HL-60 (cell line): ENCODE data around the gene ACOX3.

ENCODE experiments used
- DNase-seq, 2 experiments: peaks; one replicate each; pipeline ENCODE4 v3.0.0-alpha.2; 2010 to 2020; ENCODE audit warnings: low read depth in 1 of 2, low spot score in 1 of 2
- H3K27ac ChIP-seq: fragments of 250-450 bp; sonication (Bioruptor Pico); replicated peaks from 2 replicates; pipeline ENCODE4 v1.5.1; 2020; ENCODE audit warnings: mild to moderate bottlenecking, moderate library complexity
- H3K27me3 ChIP-seq: fragments of 250-450 bp; sonication (Bioruptor Pico); 2 replicates; pipeline ENCODE4 v1.5.1; 2021; ENCODE audit warnings: mild to moderate bottlenecking, moderate library complexity; ENCODE audit not compliant: insufficient read depth, poor library complexity, severe bottlenecking
- H3K4me3 ChIP-seq: replicated peaks from 2 replicates; pipeline ENCODE4 v1.5.1; 2011; ENCODE audit warnings: mild to moderate bottlenecking, control low read depth, low read length; ENCODE audit not compliant: insufficient read depth
- GABPA ChIP-seq: IDR thresholded peaks from 2 replicates; pipeline ENCODE4 v1.6.1; 2012; ENCODE audit warnings: low read depth
- POLR2AphosphoS5 ChIP-seq: IDR thresholded peaks from 2 replicates; pipeline ENCODE4 v1.6.1; 2012; ENCODE audit warnings: low read depth
- SPI1 ChIP-seq: IDR thresholded peaks from 2 replicates; pipeline ENCODE4 v1.6.1; 2012; ENCODE audit warnings: low read depth, mild to moderate bottlenecking, borderline replicate concordance
- TF ChIP-seq, protein P1 (sequence below): IDR thresholded peaks from one replicate; pipeline ENCODE4 v1.5.1; 2011; ENCODE audit warnings: low read length, control low read depth, inconsistent platforms; ENCODE audit not compliant: insufficient read depth
- TF ChIP-seq, protein P2 (sequence below): IDR thresholded peaks from 2 replicates; pipeline ENCODE4 v1.6.1; 2012; ENCODE audit warnings: low read depth; ENCODE audit not compliant: insufficient replicate concordance

The ACOX3 gene

DNA sequence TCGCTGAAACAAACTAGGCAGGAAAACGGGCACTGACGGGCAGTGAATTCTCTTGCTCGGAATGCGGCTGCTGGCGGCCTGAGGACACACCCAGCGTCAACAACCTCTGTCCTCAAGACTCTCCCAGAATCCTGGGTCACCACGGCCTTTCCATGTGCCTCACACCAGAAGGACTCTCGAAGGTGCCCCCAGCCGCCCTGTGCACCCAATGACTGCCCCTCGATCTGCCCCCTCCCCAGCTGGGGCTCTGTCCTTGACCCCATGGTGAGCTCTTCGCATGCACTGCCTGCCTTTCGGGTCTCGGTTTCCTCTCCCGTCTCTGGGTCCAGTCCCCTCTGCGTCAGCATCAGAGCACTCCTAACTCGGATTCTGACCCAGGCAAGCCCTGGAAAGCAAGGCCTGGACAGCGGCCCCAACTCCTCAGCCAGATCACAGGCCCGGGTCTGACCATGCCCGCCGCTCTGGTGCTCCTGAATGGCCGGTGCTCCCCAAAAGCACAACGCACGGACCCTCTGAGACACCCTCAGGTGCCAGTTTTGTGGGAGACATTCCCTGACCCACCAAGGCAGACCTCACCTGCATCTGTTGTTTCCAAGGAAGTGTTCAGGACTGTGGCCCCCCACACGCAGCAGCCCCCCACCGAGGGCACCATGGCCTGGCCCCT lies 56.0 kb downstream of the ACOX3 start:
- no peaks in the 10 kb centered on the region for H3K27me3 ChIP-seq
- H3K4me3 ChIP-seq = no peak overlapping the region
- H3K27ac ChIP-seq = no peak overlapping the region
- no peak for DNase-seq
- TF ChIP-seq, protein P1, sequence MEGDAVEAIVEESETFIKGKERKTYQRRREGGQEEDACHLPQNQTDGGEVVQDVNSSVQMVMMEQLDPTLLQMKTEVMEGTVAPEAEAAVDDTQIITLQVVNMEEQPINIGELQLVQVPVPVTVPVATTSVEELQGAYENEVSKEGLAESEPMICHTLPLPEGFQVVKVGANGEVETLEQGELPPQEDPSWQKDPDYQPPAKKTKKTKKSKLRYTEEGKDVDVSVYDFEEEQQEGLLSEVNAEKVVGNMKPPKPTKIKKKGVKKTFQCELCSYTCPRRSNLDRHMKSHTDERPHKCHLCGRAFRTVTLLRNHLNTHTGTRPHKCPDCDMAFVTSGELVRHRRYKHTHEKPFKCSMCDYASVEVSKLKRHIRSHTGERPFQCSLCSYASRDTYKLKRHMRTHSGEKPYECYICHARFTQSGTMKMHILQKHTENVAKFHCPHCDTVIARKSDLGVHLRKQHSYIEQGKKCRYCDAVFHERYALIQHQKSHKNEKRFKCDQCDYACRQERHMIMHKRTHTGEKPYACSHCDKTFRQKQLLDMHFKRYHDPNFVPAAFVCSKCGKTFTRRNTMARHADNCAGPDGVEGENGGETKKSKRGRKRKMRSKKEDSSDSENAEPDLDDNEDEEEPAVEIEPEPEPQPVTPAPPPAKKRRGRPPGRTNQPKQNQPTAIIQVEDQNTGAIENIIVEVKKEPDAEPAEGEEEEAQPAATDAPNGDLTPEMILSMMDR = no peak
- TF ChIP-seq, protein P2, sequence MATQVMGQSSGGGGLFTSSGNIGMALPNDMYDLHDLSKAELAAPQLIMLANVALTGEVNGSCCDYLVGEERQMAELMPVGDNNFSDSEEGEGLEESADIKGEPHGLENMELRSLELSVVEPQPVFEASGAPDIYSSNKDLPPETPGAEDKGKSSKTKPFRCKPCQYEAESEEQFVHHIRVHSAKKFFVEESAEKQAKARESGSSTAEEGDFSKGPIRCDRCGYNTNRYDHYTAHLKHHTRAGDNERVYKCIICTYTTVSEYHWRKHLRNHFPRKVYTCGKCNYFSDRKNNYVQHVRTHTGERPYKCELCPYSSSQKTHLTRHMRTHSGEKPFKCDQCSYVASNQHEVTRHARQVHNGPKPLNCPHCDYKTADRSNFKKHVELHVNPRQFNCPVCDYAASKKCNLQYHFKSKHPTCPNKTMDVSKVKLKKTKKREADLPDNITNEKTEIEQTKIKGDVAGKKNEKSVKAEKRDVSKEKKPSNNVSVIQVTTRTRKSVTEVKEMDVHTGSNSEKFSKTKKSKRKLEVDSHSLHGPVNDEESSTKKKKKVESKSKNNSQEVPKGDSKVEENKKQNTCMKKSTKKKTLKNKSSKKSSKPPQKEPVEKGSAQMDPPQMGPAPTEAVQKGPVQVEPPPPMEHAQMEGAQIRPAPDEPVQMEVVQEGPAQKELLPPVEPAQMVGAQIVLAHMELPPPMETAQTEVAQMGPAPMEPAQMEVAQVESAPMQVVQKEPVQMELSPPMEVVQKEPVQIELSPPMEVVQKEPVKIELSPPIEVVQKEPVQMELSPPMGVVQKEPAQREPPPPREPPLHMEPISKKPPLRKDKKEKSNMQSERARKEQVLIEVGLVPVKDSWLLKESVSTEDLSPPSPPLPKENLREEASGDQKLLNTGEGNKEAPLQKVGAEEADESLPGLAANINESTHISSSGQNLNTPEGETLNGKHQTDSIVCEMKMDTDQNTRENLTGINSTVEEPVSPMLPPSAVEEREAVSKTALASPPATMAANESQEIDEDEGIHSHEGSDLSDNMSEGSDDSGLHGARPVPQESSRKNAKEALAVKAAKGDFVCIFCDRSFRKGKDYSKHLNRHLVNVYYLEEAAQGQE = no peak
- no peak for TF ChIP-seq POLR2AphosphoS5

DNA sequence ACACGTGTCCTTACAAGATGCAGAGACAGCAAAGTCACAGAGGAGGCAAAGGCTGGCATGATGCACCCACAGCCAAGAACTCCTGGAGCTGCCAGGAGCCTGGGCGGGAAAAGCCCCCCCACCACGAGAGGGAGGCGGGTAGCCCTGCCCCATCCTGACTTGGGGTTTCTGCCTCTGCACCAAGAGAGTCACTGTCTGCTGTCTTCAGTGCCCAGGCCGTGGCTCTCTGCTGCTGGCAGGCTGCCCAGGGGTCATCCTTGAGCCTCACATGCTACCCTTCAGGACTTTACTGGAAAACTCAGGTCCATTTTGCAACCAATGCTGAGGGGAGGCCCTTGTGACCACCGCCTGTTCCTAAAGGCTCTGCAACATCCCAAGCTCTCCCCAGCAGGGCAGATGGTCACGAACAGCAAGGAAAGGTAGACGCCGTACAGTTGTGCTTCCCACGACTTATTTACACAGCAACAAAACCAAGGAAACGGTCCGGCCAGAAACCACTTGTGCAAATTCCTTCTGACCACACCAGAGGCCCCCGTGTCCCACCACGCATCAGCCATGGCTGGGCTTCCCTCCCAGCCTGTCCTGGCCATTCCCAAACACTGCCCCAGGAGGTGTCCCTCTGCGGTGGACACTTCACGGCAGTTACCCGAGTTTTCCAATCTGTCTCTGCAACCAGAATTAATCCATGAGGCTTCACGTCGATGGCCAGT lies 56.9 kb downstream of the ACOX3 start:
- Histone ChIP-seq H3K4me3 (no peak overlapping the region), H3K27me3 (no peaks in the 10 kb centered on the region), H3K27ac (no peak overlapping the region)
- TF ChIP-seq SPI1 = no peak
- TF ChIP-seq, protein P2 = no peak
- TF ChIP-seq GABPA = no peak
- TF ChIP-seq, protein P1 = no peak
- TF ChIP-seq POLR2AphosphoS5 = no peak
- no peak for DNase-seq

DNA sequence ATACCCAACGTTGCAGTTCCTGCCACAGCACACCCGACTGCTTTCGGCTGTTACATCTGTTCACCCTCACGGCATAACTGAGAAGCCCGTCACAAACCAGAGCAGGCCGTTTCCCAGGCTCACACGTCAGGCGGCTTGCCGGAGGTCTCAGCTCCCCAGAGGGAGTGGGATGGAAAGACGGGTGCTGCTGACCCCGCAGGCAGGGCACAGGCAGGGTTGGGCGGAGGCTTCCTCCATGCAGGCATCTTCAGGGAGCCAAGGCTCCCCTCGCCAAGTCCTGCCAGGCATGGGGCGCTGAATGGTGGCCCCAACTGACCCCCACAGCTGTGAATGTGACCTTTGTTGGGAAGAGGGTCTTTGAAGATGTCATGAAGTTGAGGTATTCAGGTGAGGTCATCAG lies 57.5 kb downstream of the ACOX3 start:
- no peak for DNase-seq
- TF ChIP-seq SPI1 (no peak), GABPA (no peak), POLR2AphosphoS5 (no peak)
- Histone ChIP-seq H3K27ac (no peak overlapping the region), H3K27me3 (no peaks in the 10 kb centered on the region), H3K4me3 (no peak overlapping the region)

DNA sequence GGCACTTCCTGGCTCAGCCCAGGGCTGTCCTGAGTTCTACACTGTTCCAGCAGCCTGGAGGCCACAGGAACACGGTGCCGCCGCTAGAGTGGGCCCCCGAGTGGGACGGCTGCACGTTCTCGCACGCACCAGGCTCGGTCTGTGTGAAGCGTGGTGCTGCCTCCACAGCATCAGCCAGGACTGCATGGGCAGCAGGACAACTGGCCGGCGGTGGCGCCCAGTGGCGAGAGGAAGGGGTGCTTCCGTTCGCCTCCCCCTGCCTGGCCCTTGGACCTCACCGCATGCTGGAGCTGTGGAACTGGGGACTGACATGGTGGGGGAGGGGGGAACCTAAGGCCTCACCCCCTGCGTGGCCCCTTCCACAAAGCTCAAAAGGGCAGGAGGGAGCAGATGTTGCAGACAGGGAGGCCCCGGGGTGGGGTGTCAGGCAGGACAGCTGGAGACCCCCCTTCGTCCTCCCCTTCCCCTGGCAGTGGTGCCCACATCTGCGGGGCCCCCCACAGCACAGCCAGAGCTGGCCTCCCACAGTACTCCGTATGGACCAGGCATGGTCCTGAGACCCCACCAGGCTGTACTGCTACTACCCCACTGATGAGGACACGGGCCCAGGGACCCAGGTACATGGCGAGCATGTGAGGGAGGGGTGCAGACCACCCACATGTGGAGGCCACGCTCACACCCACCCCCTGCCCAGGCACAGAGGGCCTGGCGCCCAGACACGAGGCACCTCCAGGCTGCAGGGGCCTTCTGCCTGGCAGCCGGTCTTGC lies 58.5 kb downstream of the ACOX3 start:
- no peaks in the 10 kb centered on the region for H3K27me3 ChIP-seq
- DNase-seq = no peak
- H3K27ac ChIP-seq = no peak overlapping the region
- H3K4me3 ChIP-seq = no peak overlapping the region
- TF ChIP-seq, protein P2 = no peak
- TF ChIP-seq GABPA (no peak), POLR2AphosphoS5 (no peak), SPI1 (no peak)
- TF ChIP-seq, protein P1 = no peak
